HL-60 (cell line): Measurements from ENCODE around the gene PATE1.

Source experiments
- GABPA ChIP-seq: IDR thresholded peaks from 2 replicates; pipeline ENCODE4 v1.6.1; 2012; ENCODE audit warnings: low read depth
- POLR2AphosphoS5 ChIP-seq: IDR thresholded peaks from 2 replicates; pipeline ENCODE4 v1.6.1; 2012; ENCODE audit warnings: low read depth
- SPI1 ChIP-seq: IDR thresholded peaks from 2 replicates; pipeline ENCODE4 v1.6.1; 2012; ENCODE audit warnings: low read depth, mild to moderate bottlenecking, borderline replicate concordance
- TF ChIP-seq, protein P1 (sequence below): IDR thresholded peaks from one replicate; pipeline ENCODE4 v1.5.1; 2011; ENCODE audit warnings: low read length, control low read depth, inconsistent platforms; ENCODE audit not compliant: insufficient read depth
- TF ChIP-seq, protein P2 (sequence below): IDR thresholded peaks from 2 replicates; pipeline ENCODE4 v1.6.1; 2012; ENCODE audit warnings: low read depth; ENCODE audit not compliant: insufficient replicate concordance

DNA sequence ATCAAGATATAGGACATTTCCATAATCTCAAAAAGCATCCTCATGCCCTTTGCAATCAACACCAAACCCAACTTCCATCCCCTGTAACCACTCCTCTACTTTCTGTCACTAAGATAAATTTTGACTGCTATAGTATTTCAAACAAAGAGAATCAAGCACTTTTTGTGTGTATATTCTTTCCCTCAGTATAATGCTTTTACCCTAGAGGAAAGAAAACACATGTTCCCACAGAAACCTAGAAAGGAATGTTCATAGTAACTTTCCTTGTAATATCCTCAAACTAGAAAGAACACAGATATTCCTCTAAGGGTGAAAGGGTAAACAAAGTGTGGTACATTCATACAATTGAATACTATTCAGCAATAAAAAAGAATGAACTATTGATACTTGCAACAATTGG is 5.5 kb upstream of the PATE1 start:
- TF ChIP-seq, protein P1, sequence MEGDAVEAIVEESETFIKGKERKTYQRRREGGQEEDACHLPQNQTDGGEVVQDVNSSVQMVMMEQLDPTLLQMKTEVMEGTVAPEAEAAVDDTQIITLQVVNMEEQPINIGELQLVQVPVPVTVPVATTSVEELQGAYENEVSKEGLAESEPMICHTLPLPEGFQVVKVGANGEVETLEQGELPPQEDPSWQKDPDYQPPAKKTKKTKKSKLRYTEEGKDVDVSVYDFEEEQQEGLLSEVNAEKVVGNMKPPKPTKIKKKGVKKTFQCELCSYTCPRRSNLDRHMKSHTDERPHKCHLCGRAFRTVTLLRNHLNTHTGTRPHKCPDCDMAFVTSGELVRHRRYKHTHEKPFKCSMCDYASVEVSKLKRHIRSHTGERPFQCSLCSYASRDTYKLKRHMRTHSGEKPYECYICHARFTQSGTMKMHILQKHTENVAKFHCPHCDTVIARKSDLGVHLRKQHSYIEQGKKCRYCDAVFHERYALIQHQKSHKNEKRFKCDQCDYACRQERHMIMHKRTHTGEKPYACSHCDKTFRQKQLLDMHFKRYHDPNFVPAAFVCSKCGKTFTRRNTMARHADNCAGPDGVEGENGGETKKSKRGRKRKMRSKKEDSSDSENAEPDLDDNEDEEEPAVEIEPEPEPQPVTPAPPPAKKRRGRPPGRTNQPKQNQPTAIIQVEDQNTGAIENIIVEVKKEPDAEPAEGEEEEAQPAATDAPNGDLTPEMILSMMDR: no peak
- TF ChIP-seq, protein P2, sequence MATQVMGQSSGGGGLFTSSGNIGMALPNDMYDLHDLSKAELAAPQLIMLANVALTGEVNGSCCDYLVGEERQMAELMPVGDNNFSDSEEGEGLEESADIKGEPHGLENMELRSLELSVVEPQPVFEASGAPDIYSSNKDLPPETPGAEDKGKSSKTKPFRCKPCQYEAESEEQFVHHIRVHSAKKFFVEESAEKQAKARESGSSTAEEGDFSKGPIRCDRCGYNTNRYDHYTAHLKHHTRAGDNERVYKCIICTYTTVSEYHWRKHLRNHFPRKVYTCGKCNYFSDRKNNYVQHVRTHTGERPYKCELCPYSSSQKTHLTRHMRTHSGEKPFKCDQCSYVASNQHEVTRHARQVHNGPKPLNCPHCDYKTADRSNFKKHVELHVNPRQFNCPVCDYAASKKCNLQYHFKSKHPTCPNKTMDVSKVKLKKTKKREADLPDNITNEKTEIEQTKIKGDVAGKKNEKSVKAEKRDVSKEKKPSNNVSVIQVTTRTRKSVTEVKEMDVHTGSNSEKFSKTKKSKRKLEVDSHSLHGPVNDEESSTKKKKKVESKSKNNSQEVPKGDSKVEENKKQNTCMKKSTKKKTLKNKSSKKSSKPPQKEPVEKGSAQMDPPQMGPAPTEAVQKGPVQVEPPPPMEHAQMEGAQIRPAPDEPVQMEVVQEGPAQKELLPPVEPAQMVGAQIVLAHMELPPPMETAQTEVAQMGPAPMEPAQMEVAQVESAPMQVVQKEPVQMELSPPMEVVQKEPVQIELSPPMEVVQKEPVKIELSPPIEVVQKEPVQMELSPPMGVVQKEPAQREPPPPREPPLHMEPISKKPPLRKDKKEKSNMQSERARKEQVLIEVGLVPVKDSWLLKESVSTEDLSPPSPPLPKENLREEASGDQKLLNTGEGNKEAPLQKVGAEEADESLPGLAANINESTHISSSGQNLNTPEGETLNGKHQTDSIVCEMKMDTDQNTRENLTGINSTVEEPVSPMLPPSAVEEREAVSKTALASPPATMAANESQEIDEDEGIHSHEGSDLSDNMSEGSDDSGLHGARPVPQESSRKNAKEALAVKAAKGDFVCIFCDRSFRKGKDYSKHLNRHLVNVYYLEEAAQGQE: no peak
- TF ChIP-seq POLR2AphosphoS5 (no peak), SPI1 (no peak), GABPA (no peak)
